Chondrocyte (in vitro differentiated cells): ENCODE data around the gene HECW1. TPM values are rescaled to one million over a fixed set of nuclear protein-coding genes. Genes with fewer than 3 reads are reported as not detected.
"Not testable (repeated sequence)": the region's sequence is repeated elsewhere in the genome, so short reads cannot be mapped to it uniquely, and the experiment has no call there.

Experiments used
- DNase-seq: peaks from one replicate; pipeline ENCODE4 v3.0.0; 2021; ENCODE audit warnings: mixed read lengths, low spot score
- H3K27ac Mint-ChIP-seq: one replicate; pipeline ENCODE4 v1.8.0; 2021; ENCODE audit warnings: mild to moderate bottlenecking, moderate library complexity, mixed read lengths; ENCODE audit not compliant: unreplicated experiment
- H3K27me3 Mint-ChIP-seq: 2 replicates; pipeline ENCODE4 v1.8.0; 2021; ENCODE audit warnings: low read depth, mixed read lengths
- H3K36me3 Mint-ChIP-seq: 2 replicates; pipeline ENCODE4 v1.8.0; 2021; ENCODE audit warnings: low read depth, mixed read lengths
- H3K4me1 Mint-ChIP-seq: 2 replicates; pipeline ENCODE4 v1.8.0; 2021; ENCODE audit warnings: low read depth, mild to moderate bottlenecking, mixed read lengths
- H3K4me3 Mint-ChIP-seq: one replicate; pipeline ENCODE4 v1.8.0; 2021; ENCODE audit warnings: mild to moderate bottlenecking, moderate library complexity, mixed read lengths; ENCODE audit not compliant: unreplicated experiment
- H3K9me3 Mint-ChIP-seq: 2 replicates; pipeline ENCODE4 v1.8.0; 2021; ENCODE audit warnings: low read depth, mixed read lengths
- CTCF ChIP-seq: fragments of 200-600 bp; sonication (generic); IDR thresholded peaks from 2 replicates; pipeline ENCODE4 v1.5.0; 2021; ENCODE audit warnings: antibody characterized with exemption, mild to moderate bottlenecking, moderate library complexity
- total RNA-seq: library from RNA; stranded (reverse); gene quantifications from 3 replicates; pipeline ENCODE4 v1.2.1, GENCODE V29; 2021

Gene HECW1
- total RNA-seq, 1 donor from 2014 or later: 1.9 TPM

- Mint-ChIP-seq H3K4me1 (peaks cover 85% of the 10 kb centered on the region), H3K36me3 (no peaks in the 10 kb centered on the region), H3K9me3 (peaks cover 3% of the 10 kb centered on the region), H3K27ac (peak overlapping the region; percentile 80), H3K4me3 (no peak overlapping the region), H3K27me3 (no peaks in the 10 kb centered on the region)
- TF ChIP-seq CTCF: no peak
- DNase-seq: no peak
These were observed 478.6 kb downstream of the HECW1 start for GRCh38 chr7:43590862-43591557.

GRCh38 chr7:43591558-43592180 lies 479.2 kb downstream of the HECW1 start:
- peaks cover 85% of the 10 kb centered on the region for H3K4me1 Mint-ChIP-seq
- no peaks in the 10 kb centered on the region for H3K36me3 Mint-ChIP-seq
- H3K27ac Mint-ChIP-seq: peak overlapping the region; percentile 80
- H3K9me3 Mint-ChIP-seq: peaks cover 3% of the 10 kb centered on the region
- TF ChIP-seq CTCF: no peak
- no peak overlapping the region for H3K4me3 Mint-ChIP-seq
- no peak for DNase-seq
- H3K27me3 Mint-ChIP-seq: no peaks in the 10 kb centered on the region

GRCh38 chr7:43592326-43592725 lies 479.9 kb downstream of the HECW1 start:
- Mint-ChIP-seq H3K4me3 (no peak overlapping the region), H3K27me3 (no peaks in the 10 kb centered on the region), H3K4me1 (peaks cover 85% of the 10 kb centered on the region), H3K9me3 (peaks cover 3% of the 10 kb centered on the region), H3K36me3 (peaks cover 2% of the 10 kb centered on the region), H3K27ac (peak overlapping the region; percentile 80)
- TF ChIP-seq CTCF: no peak
- DNase-seq: no peak

GRCh38 chr7:43593010-43593409 lies 480.6 kb downstream of the HECW1 start:
- H3K4me3 Mint-ChIP-seq: no peak overlapping the region
- TF ChIP-seq CTCF: no peak
- H3K27me3 Mint-ChIP-seq: no peaks in the 10 kb centered on the region
- peak overlapping the region; percentile 72 for H3K27ac Mint-ChIP-seq
- H3K36me3 Mint-ChIP-seq: peaks cover 2% of the 10 kb centered on the region
- H3K9me3 Mint-ChIP-seq: peaks cover 3% of the 10 kb centered on the region
- peaks cover 83% of the 10 kb centered on the region for H3K4me1 Mint-ChIP-seq
- no peak for DNase-seq

DNA sequence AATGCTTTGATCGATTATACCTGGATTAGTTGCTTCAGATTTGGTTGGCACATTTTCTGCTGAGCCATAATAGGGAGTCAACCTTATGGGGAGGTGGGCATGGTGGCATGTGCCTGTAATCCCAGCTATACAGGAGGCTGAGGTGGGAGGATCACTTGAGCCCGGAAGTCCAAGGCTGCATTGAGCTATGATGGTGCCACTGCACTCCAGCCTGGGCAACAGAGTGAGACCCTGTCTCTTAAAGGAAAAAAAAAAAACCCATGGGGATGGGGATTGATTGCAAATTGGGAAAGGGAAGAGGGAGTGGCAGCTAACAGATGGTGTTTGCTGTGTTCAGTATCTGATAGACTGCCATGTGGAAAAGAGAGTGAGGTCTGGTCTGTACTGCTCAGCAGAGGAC lies 481.6 kb downstream of the HECW1 start:
- no peak overlapping the region for H3K4me3 Mint-ChIP-seq
- peaks cover 4% of the 10 kb centered on the region for H3K36me3 Mint-ChIP-seq
- no peaks in the 10 kb centered on the region for H3K27me3 Mint-ChIP-seq
- H3K4me1 Mint-ChIP-seq: peaks cover 73% of the 10 kb centered on the region
- no peak for TF ChIP-seq CTCF
- H3K9me3 Mint-ChIP-seq: peaks cover 3% of the 10 kb centered on the region
- no peak for DNase-seq
- H3K27ac Mint-ChIP-seq: peak overlapping the region; percentile 49

DNA sequence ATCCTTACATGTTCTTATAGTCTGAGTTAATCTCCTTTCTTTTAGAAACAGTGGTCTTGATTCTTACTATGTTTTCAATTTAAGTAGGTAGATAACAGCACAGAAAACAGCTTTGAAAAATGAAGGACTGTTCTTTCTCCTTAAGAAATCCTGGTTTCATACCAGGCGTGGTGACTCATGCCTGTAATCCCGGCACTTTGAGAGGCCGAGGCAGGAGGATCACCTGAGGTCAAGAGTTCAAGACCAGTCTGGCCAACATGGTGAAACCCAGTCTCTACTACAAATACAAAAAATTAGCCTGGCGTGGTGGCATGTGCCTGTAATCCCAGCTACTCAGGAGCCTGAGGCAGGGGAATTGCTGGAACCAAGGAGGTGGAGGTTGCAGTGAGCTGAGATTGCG lies 484.0 kb downstream of the HECW1 start:
- not testable (repeated sequence) for H3K4me3 Mint-ChIP-seq, H3K9me3 Mint-ChIP-seq, H3K36me3 Mint-ChIP-seq, H3K27me3 Mint-ChIP-seq, DNase-seq
- peaks cover 53% of the 10 kb centered on the region for H3K4me1 Mint-ChIP-seq
- H3K27ac Mint-ChIP-seq: peak overlapping the region; percentile 73
